Neural cell (in vitro differentiated cells): ENCODE results near the gene CDKAL1. TPM values are rescaled to one million over a fixed set of nuclear protein-coding genes. Genes with fewer than 3 reads are reported as not detected.

Source experiments
- H2AFZ ChIP-seq: fragments of 200-600, 300-800 bp; sonication (generic), shearing (Covaris generic); 2 replicates; pipeline ENCODE4 v1.6.0; 2014; ENCODE audit warnings: low read depth, mild to moderate bottlenecking, antibody characterized with exemption, low read length, moderate library complexity
- H3F3A ChIP-seq: fragments of 200-600 bp; shearing (Covaris generic); 2 replicates; pipeline ENCODE4 v1.6.1; 2016; ENCODE audit warnings: mild to moderate bottlenecking, moderate library complexity, mixed read lengths, antibody characterized with exemption, low read length; ENCODE audit not compliant: insufficient read depth, poor library complexity, severe bottlenecking
- H3K27ac ChIP-seq: fragments of 200-600, 300-800 bp; sonication (generic), shearing (Covaris generic); 2 replicates; pipeline ENCODE4 v1.5.1; 2014; ENCODE audit warnings: mild to moderate bottlenecking, low read length, moderate library complexity
- H3K27me3 ChIP-seq: fragments of 300-800, 200-600 bp; sonication (generic), shearing (Covaris generic); 2 replicates; pipeline ENCODE4 v1.6.0; 2014; ENCODE audit warnings: mild to moderate bottlenecking, low read depth, low read length, moderate library complexity; ENCODE audit not compliant: insufficient read depth
- H3K36me3 ChIP-seq: fragments of 300-800, 200-600 bp; sonication (generic), shearing (Covaris generic); 2 replicates; pipeline ENCODE4 v1.5.1; 2014; ENCODE audit warnings: mild to moderate bottlenecking, antibody characterized with exemption, low read length, moderate library complexity; ENCODE audit not compliant: insufficient read depth
- H3K4me2 ChIP-seq: fragments of 300-800, 200-600 bp; sonication (generic), shearing (Covaris generic); 2 replicates; pipeline ENCODE4 v1.6.0; 2014; ENCODE audit warnings: mild to moderate bottlenecking, low read length
- H3K4me3 ChIP-seq: fragments of 300-800, 200-600 bp; sonication (generic), shearing (Covaris generic); 2 replicates; pipeline ENCODE4 v1.5.1; 2014; ENCODE audit warnings: mild to moderate bottlenecking, low read length, moderate library complexity
- H3K79me2 ChIP-seq: fragments of 200-600 bp; shearing (Covaris generic); replicated peaks from 2 replicates; pipeline ENCODE4 v1.6.0; 2014; ENCODE audit warnings: mild to moderate bottlenecking, low read length, moderate library complexity; ENCODE audit not compliant: insufficient read depth
- H3K9ac ChIP-seq: fragments of 300-800, 200-600 bp; sonication (generic), shearing (Covaris generic); 2 replicates; pipeline ENCODE4 v1.6.1; 2016; ENCODE audit warnings: mild to moderate bottlenecking, low read length, mixed read lengths
- H3K9me2 ChIP-seq: fragments of 200-600 bp; shearing (Covaris generic); 2 replicates; pipeline ENCODE4 v1.6.1; 2016; ENCODE audit warnings: mild to moderate bottlenecking, low read length, mixed read lengths; ENCODE audit not compliant: insufficient read depth
- H3K9me3 ChIP-seq: fragments of 200-600, 300-800 bp; sonication (generic), shearing (Covaris generic); 2 replicates; pipeline ENCODE4 v1.6.1; 2016; ENCODE audit warnings: mild to moderate bottlenecking, mixed run types, low read length, moderate library complexity, mixed read lengths
- H4K20me1 ChIP-seq: fragments of 200-600 bp; shearing (Covaris generic); 2 replicates; pipeline ENCODE4 v1.6.1; 2016; ENCODE audit warnings: mild to moderate bottlenecking, mixed run types; ENCODE audit not compliant: insufficient read depth
- CTCF ChIP-seq: fragments of 450-650 bp; IDR thresholded peaks from 2 replicates; pipeline ENCODE4 v1.5.1; 2014; ENCODE audit warnings: antibody characterized with exemption, mild to moderate bottlenecking, moderate library complexity; ENCODE audit not compliant: poor library complexity, severe bottlenecking
- EP300 ChIP-seq: fragments of 450-650 bp; conservative IDR thresholded peaks from 2 replicates; pipeline ENCODE4 v1.6.1; 2014; ENCODE audit warnings: antibody characterized with exemption, mild to moderate bottlenecking, moderate library complexity; ENCODE audit not compliant: poor library complexity, severe bottlenecking
- EZH2 ChIP-seq: fragments of 200-600, 300-800 bp; shearing (Covaris generic), sonication (generic); IDR thresholded peaks from 2 replicates; pipeline ENCODE4 v1.6.1; 2014; ENCODE audit warnings: antibody characterized with exemption, low read length, borderline replicate concordance, mild to moderate bottlenecking; ENCODE audit not compliant: insufficient read depth, poor library complexity, severe bottlenecking
- MXI1 ChIP-seq: fragments of 450-650 bp; conservative IDR thresholded peaks from 2 replicates; pipeline ENCODE4 v1.6.1; 2014; ENCODE audit warnings: antibody characterized with exemption, mild to moderate bottlenecking; ENCODE audit not compliant: poor library complexity, severe bottlenecking
- POLR2AphosphoS5 ChIP-seq: IDR thresholded peaks from 2 replicates; pipeline ENCODE4 v1.6.1; 2012
- RAD21 ChIP-seq: fragments of 450-650 bp; conservative IDR thresholded peaks from 2 replicates; pipeline ENCODE4 v1.6.1; 2014; ENCODE audit warnings: antibody characterized with exemption, mild to moderate bottlenecking, moderate library complexity
- REST ChIP-seq: IDR thresholded peaks from 2 replicates; pipeline ENCODE4 v1.6.1; 2012; ENCODE audit warnings: borderline replicate concordance
- SMC3 ChIP-seq: fragments of 450-650 bp; conservative IDR thresholded peaks from 2 replicates; pipeline ENCODE4 v1.6.1; 2014; ENCODE audit warnings: antibody characterized with exemption, mild to moderate bottlenecking, moderate library complexity; ENCODE audit not compliant: poor library complexity
- TAF1 ChIP-seq: IDR thresholded peaks from 2 replicates; pipeline ENCODE4 v1.6.1; 2012; ENCODE audit warnings: low read depth
- polyA plus RNA-seq: library from polyadenylated mRNA; depleted of rRNA; stranded (reverse); fragments of >200 nt; gene quantifications from 2 replicates; pipeline ENCODE4 v1.2.3, GENCODE V29; 2014

Gene CDKAL1
- polyA plus RNA-seq, 1 donor from 2014 or later: 10.7 TPM

- no peak overlapping the region for H2AFZ ChIP-seq
- H3K4me2 ChIP-seq: no peak overlapping the region
- no peaks in the 10 kb centered on the region for H3K79me2 ChIP-seq
- no peak for TF ChIP-seq MXI1
- no peak for TF ChIP-seq REST
- no peak for TF ChIP-seq POLR2AphosphoS5
- TF ChIP-seq EP300: no peak
- TF ChIP-seq RAD21: no peak
- no peak for TF ChIP-seq SMC3
- TF ChIP-seq EZH2: no peak
- TF ChIP-seq CTCF: no peak
- H3K9ac ChIP-seq: no peak overlapping the region
- H3K4me3 ChIP-seq: no peak overlapping the region
- no peaks in the 10 kb centered on the region for H3K36me3 ChIP-seq
- no peaks in the 10 kb centered on the region for H3K9me3 ChIP-seq
- no peaks in the 10 kb centered on the region for H3K27me3 ChIP-seq
- H3F3A ChIP-seq: no peaks in the 10 kb centered on the region
- H4K20me1 ChIP-seq: no peaks in the 10 kb centered on the region
- H3K27ac ChIP-seq: no peak overlapping the region
- no peaks in the 10 kb centered on the region for H3K9me2 ChIP-seq
Measured at GRCh38 chr6:21259660-21260059, 725.4 kb downstream of the CDKAL1 start.

GRCh38 chr6:21262504-21262903 lies 728.2 kb downstream of the CDKAL1 start:
- Histone ChIP-seq H3K9me3 (no peaks in the 10 kb centered on the region), H3F3A (no peaks in the 10 kb centered on the region), H3K27me3 (no peaks in the 10 kb centered on the region), H3K9me2 (no peaks in the 10 kb centered on the region), H3K79me2 (no peaks in the 10 kb centered on the region), H4K20me1 (no peaks in the 10 kb centered on the region), H3K4me2 (no peak overlapping the region), H3K27ac (no peak overlapping the region), H2AFZ (no peak overlapping the region), H3K4me3 (no peak overlapping the region), H3K9ac (no peak overlapping the region), H3K36me3 (no peaks in the 10 kb centered on the region)
- TF ChIP-seq RAD21: no peak
- TF ChIP-seq TAF1: no peak
- TF ChIP-seq EP300: no peak
- no peak for TF ChIP-seq POLR2AphosphoS5
- no peak for TF ChIP-seq EZH2
- TF ChIP-seq REST: no peak
- TF ChIP-seq MXI1: no peak
